PFSK-1 (cell line): ENCODE results near the gene BCL2L13.

Source experiments
- FOXP2 ChIP-seq: optimal IDR thresholded peaks from 2 replicates; pipeline ENCODE3; 2011; ENCODE audit warnings: borderline replicate concordance, control low read depth, inconsistent platforms; ENCODE audit not compliant: insufficient read depth; ENCODE audit errors: extremely low read length, extremely low read depth
- POLR2AphosphoS5 ChIP-seq: IDR thresholded peaks from 2 replicates; pipeline ENCODE4 v1.6.1; 2012; ENCODE audit warnings: low read depth, mild to moderate bottlenecking, control low read depth, low read length, moderate library complexity
- REST ChIP-seq, 2 experiments: IDR thresholded peaks; 2 replicates each; pipeline versions ENCODE4 v1.6.1 to v1.8.0; 2011 to 2012; ENCODE audit warnings: low read depth in 2 of 2, low read length in 2 of 2, control low read depth in 1 of 2, inconsistent platforms in 1 of 2, mild to moderate bottlenecking in 1 of 2, moderate library complexity in 1 of 2; ENCODE audit not compliant: insufficient read depth in 1 of 2
- SIN3A ChIP-seq: IDR thresholded peaks from 2 replicates; pipeline ENCODE4 v1.6.1; 2012; ENCODE audit warnings: mild to moderate bottlenecking, low read length, moderate library complexity, borderline replicate concordance; ENCODE audit not compliant: insufficient read depth
- TAF1 ChIP-seq: IDR thresholded peaks from 2 replicates; pipeline ENCODE4 v1.6.1; 2012; ENCODE audit warnings: low read length, control low read depth, borderline replicate concordance; ENCODE audit not compliant: insufficient read depth

DNA sequence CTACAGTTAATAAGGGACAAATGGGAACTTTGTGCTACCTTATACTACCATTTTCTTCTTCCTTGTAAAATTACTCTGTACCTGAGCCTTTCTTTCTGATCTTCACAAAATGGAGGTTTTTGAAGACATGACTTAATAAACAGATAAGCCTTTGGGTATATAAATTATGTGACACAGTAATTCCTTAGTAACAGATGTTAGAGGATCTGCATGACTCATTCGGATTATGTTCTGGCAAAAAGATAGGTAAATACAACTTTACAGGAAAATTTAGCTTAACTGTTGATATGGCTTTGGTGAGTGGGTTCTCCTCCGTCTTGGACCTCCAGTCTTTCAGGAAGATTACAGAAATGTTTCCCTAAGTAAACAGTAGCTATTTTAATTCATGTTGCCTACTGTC lies 73.9 kb downstream of the BCL2L13 start:
- TF ChIP-seq POLR2AphosphoS5 = no peak
- no peak for TF ChIP-seq TAF1
- TF ChIP-seq FOXP2 = no peak
- TF ChIP-seq SIN3A = no peak
- TF ChIP-seq REST (IDR thresholded peaks at IDR 0.05; ENCODE audit: insufficient read depth in 1 of 2, low read depth in 2 of 2, low read length in 2 of 2) = no peak
